OCI-LY3 (cell line): ENCODE results near the gene REEP1.

Experiments used
- H2AFZ ChIP-seq: fragments of 200-600, 300-600 bp; shearing (Covaris generic); 2 replicates; pipeline ENCODE4 v1.6.0; 2014; ENCODE audit warnings: antibody characterized with exemption, low read depth, low read length
- H3K27ac ChIP-seq: fragments of 200-600, 300-600 bp; sonication (generic); 2 replicates; pipeline ENCODE4 v1.5.1; 2014; ENCODE audit warnings: mild to moderate bottlenecking, low read length, moderate library complexity, mixed read lengths
- H3K27me3 ChIP-seq: fragments of 200-600, 300-600 bp; sonication (generic); 2 replicates; pipeline ENCODE4 v1.6.1; 2014; ENCODE audit warnings: low read depth, low read length, mixed read lengths
- H3K36me3 ChIP-seq: fragments of 200-600, 300-600 bp; sonication (generic); replicated peaks from 2 replicates; pipeline ENCODE3; 2014; ENCODE audit warnings: low read depth, low read length, mixed read lengths
- H3K4me1 ChIP-seq: fragments of 300-600, 200-600 bp; sonication (generic); 2 replicates; pipeline ENCODE4 v1.6.1; 2014; ENCODE audit warnings: low read length, mixed read lengths
- H3K4me2 ChIP-seq: fragments of 200-600, 300-600 bp; sonication (generic); 2 replicates; pipeline ENCODE4 v1.6.1; 2014; ENCODE audit warnings: low read length, mixed read lengths
- H3K4me3 ChIP-seq: fragments of 300-600, 200-600 bp; sonication (generic); 2 replicates; pipeline ENCODE4 v1.5.1; 2014; ENCODE audit warnings: antibody characterized with exemption, mild to moderate bottlenecking, low read length, moderate library complexity
- H3K79me2 ChIP-seq: fragments of 300-600, 200-600 bp; shearing (Covaris generic); 2 replicates; pipeline ENCODE4 v1.6.1; 2014; ENCODE audit warnings: mild to moderate bottlenecking, low read length, mixed read lengths
- H3K9ac ChIP-seq: fragments of 300-600, 200-600 bp; shearing (Covaris generic); 2 replicates; pipeline ENCODE4 v1.6.0; 2014; ENCODE audit warnings: mild to moderate bottlenecking, low read length, moderate library complexity
- H3K9me3 ChIP-seq: fragments of 200-600, 300-600 bp; shearing (Covaris generic); 2 replicates; pipeline ENCODE4 v1.6.1; 2014; ENCODE audit warnings: low read length, mixed read lengths; ENCODE audit not compliant: insufficient read depth
- H4K20me1 ChIP-seq: fragments of 200-600, 300-600 bp; sonication (generic); 2 replicates; pipeline ENCODE4 v1.6.1; 2016; ENCODE audit warnings: low read length, mixed read lengths; ENCODE audit not compliant: insufficient read depth
- CTCF ChIP-seq: fragments of 200-600, 300-600 bp; sonication (generic); IDR thresholded peaks from 2 replicates; pipeline ENCODE4 v1.5.1; 2014; ENCODE audit warnings: antibody characterized with exemption, low read length, low read depth
- EZH2phosphoT487 ChIP-seq: fragments of 200-600 bp; shearing (Covaris generic); IDR thresholded peaks from 2 replicates; pipeline ENCODE4 v1.6.1; 2018; ENCODE audit warnings: antibody characterized with exemption, mixed run types, low read depth

REEP1 gene

GRCh38 chr2:86211033-86211795, 126.2 kb downstream of the REEP1 start:
- Histone ChIP-seq H3K36me3 (peaks cover 52% of the 10 kb centered on the region), H3K27ac (no peak overlapping the region)

GRCh38 chr2:86204458-86204857, 133.0 kb downstream of the REEP1 start:
- Histone ChIP-seq H3K4me2 (no peak overlapping the region), H3K36me3 (peaks cover 19% of the 10 kb centered on the region), H3K4me1 (peaks cover 9% of the 10 kb centered on the region), H4K20me1 (no peaks in the 10 kb centered on the region), H3K79me2 (peaks cover 46% of the 10 kb centered on the region), H2AFZ (no peak overlapping the region), H3K9me3 (no peaks in the 10 kb centered on the region), H3K27me3 (no peaks in the 10 kb centered on the region), H3K27ac (no peak overlapping the region), H3K9ac (no peak overlapping the region), H3K4me3 (no peak overlapping the region)
- TF ChIP-seq CTCF (no peak), EZH2phosphoT487 (no peak)

More at GRCh38 chr2:86211033-86211795, 126.2 kb downstream of the REEP1 start:
- no peaks in the 10 kb centered on the region for H3K79me2 ChIP-seq
- no peak overlapping the region for H3K4me3 ChIP-seq
- H3K4me1 ChIP-seq, result peaks cover 7% of the 10 kb centered on the region
- no peak overlapping the region for H2AFZ ChIP-seq
- H4K20me1 ChIP-seq, result no peaks in the 10 kb centered on the region; the same call in 1 of the 2 replicates
- H3K27me3 ChIP-seq, result no peaks in the 10 kb centered on the region
- H3K4me2 ChIP-seq, result no peak overlapping the region
- H3K9me3 ChIP-seq, result no peaks in the 10 kb centered on the region
- no peak overlapping the region for H3K9ac ChIP-seq
- TF ChIP-seq CTCF, result no peak
- TF ChIP-seq EZH2phosphoT487, result no peak

DNA sequence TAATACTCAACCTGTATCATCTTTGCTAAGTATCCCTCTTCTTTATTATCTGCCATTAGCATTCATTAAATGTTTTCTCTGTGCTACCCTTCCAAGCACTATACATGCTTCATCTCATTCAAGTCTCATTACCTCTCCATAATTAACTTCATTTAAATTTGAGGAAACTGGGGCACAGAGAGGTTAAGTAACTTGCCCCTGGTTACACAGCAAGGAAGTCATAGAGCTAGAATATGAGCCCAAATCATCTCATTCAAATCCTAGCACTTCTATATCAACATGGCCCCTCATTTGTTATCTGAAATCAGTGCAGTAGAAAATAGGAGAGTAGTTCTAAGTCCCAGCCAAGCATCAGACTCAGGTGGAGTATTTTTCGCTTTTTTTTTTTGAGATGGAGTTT, 133.8 kb downstream of the REEP1 start:
- no peak overlapping the region for H3K4me3 ChIP-seq
- H3K79me2 ChIP-seq, result peaks cover 48% of the 10 kb centered on the region

More for the DNA sequence above, 133.8 kb downstream of the REEP1 start:
- Histone ChIP-seq H3K9ac (no peak overlapping the region), H2AFZ (no peak overlapping the region), H3K4me1 (peaks cover 9% of the 10 kb centered on the region), H3K36me3 (peaks cover 11% of the 10 kb centered on the region), H3K9me3 (no peaks in the 10 kb centered on the region), H4K20me1 (no peaks in the 10 kb centered on the region), H3K4me2 (no peak overlapping the region), H3K27ac (no peak overlapping the region), H3K27me3 (no peaks in the 10 kb centered on the region)
- TF ChIP-seq EZH2phosphoT487 (no peak), CTCF (no peak)
